ENCODE data around the gene GALNT2. TPM values are rescaled to one million over a fixed set of nuclear protein-coding genes. Genes with fewer than 3 reads are reported as not detected.
A peak's percentile ranks its signal among the peaks of the same experiment; 100 is the strongest.

The GALNT2 gene
- total and polyA plus RNA-seq, 2 of the 13 experiments (the other 11 are each of a cell fraction or from before 2014, with no cell fraction given): 39.3 to 39.6 TPM

- TF ChIP-seq ZNF20 (CRISPR knock-in tag; IDR thresholded peaks at IDR 0.05) (no peak), MTERF4 (CRISPR knock-in tag; IDR thresholded peaks at IDR 0.05) (no peak), EHMT2 (IDR thresholded peaks at IDR 0.05; ENCODE audit: borderline replicate concordance, low read depth, low read length) (no peak), CSRNP1 (CRISPR knock-in tag; IDR thresholded peaks at IDR 0.05) (peak; percentile 70; the same call in 1 of the 2 replicates), STAT5B (CRISPR knock-in tag; IDR thresholded peaks at IDR 0.05) (no peak), SKI (IDR thresholded peaks at IDR 0.05; ENCODE audit: partially characterized antibody) (peak; percentile 42), TCF12 (IDR thresholded peaks at IDR 0.05) (no peak), TCF12 (CRISPR knock-in tag; IDR thresholded peaks at IDR 0.05) (no peak), PAF1 (CRISPR knock-in tag; IDR thresholded peaks at IDR 0.05) (no peak), HDAC1 (CRISPR knock-in tag; IDR thresholded peaks at IDR 0.05) (peak; percentile 76; the same call in 1 of the 2 replicates), SCMH1 (CRISPR knock-in tag; IDR thresholded peaks at IDR 0.05; ENCODE audit: borderline replicate concordance) (no peak), NCOA2 (CRISPR knock-in tag; IDR thresholded peaks at IDR 0.05) (0 out of 2 replicates have a peak, but pooled peaks have one; percentile 17), ZFP62 (CRISPR knock-in tag; IDR thresholded peaks at IDR 0.05) (no peak), ZBTB37 (CRISPR knock-in tag; IDR thresholded peaks at IDR 0.05) (no peak), ZFP82 (CRISPR knock-in tag; IDR thresholded peaks at IDR 0.05; ENCODE audit: borderline replicate concordance) (no peak), PTBP1 (IDR thresholded peaks at IDR 0.05; ENCODE audit: low read depth, low read length, poor library complexity, severe bottlenecking) (no peak), TERF1 (CRISPR knock-in tag; IDR thresholded peaks at IDR 0.05) (no peak), ZNF224 (CRISPR knock-in tag; IDR thresholded peaks at IDR 0.05) (no peak), FOXK1 (CRISPR knock-in tag; IDR thresholded peaks at IDR 0.05; ENCODE audit: borderline replicate concordance, low read depth) (no peak), ZNF530 (CRISPR knock-in tag; IDR thresholded peaks at IDR 0.05; ENCODE audit: low read depth) (no peak), MLX (CRISPR knock-in tag; IDR thresholded peaks at IDR 0.05) (peak; percentile 63; the same call in 1 of the 2 replicates)
Observed at GRCh38 chr1:230066466-230067404, at the start of gene GALNT2 (continued).

All from HepG2 (cell line).